ENCODE results near the gene SIGLEC5. TPM values are rescaled to one million over a fixed set of nuclear protein-coding genes. Genes with fewer than 3 reads are reported as not detected.

Gene SIGLEC5
- total RNA-seq, 2 donors from 2014 or later = 0.52 TPM; not detected in 1

DNA sequence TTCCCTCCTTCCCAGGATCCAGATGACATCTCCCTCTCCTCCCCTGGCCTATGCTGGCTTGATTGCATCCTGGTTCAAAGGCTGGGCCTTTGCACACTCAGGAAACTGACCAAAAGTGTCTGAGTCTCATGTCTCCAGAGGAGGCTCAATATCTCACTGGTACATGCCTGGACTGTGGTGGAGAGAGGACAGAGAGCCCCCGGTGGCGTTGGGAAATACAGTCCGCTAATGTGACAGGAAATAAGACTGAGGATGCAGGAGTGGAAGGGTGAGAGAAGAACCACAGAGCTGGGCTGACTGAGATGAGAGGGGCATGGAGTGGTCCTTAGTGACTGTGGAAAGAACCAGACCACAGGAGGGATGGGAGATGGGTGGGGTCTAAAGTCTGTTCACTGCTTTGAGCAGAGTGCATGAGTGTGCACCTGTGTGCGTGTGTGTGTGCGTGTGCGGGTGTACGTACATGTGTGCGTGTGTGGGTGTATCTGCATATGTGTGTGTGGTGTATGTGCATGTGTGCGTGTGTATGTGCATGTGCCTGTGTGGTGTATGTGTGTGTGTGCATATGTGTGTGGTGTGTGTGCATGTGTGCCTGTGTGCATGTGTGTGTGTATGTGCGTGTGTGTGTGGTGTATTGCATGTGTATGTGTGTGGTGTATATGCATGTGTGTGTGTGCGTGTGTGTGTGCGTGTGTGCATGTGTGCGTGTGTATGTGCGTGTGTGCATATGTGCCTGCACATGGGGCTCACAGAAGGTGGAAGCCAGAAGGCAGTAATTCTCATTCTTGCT lies 1.9 kb downstream of the SIGLEC5 start:
- no peak overlapping the region for H3K4me3 ChIP-seq
- H3K9me3 ChIP-seq = no peaks in the 10 kb centered on the region
- no peak for TF ChIP-seq POLR2A (IDR thresholded peaks at IDR 0.05)
- TF ChIP-seq, protein P1, sequence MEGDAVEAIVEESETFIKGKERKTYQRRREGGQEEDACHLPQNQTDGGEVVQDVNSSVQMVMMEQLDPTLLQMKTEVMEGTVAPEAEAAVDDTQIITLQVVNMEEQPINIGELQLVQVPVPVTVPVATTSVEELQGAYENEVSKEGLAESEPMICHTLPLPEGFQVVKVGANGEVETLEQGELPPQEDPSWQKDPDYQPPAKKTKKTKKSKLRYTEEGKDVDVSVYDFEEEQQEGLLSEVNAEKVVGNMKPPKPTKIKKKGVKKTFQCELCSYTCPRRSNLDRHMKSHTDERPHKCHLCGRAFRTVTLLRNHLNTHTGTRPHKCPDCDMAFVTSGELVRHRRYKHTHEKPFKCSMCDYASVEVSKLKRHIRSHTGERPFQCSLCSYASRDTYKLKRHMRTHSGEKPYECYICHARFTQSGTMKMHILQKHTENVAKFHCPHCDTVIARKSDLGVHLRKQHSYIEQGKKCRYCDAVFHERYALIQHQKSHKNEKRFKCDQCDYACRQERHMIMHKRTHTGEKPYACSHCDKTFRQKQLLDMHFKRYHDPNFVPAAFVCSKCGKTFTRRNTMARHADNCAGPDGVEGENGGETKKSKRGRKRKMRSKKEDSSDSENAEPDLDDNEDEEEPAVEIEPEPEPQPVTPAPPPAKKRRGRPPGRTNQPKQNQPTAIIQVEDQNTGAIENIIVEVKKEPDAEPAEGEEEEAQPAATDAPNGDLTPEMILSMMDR (IDR thresholded peaks at IDR 0.05) = no peak
- intact Hi-C loops (cut with DNase I) = no loop called here
- H3K27me3 ChIP-seq = no peaks in the 10 kb centered on the region
- 68 to 69% methylated on average over 14 of the region's 14 CpGs for WGBS, 2 donors
- H3K4me1 ChIP-seq = no peaks in the 10 kb centered on the region
- H3K36me3 ChIP-seq (replicated peaks in 1 of 2; ENCODE audit: insufficient read depth in 1 of 2, low read depth in 2 of 2) = no peaks in the 10 kb centered on the region
- DNase-seq (no peak), ATAC-seq (no peak)
- H3K27ac ChIP-seq = no peak overlapping the region

DNA sequence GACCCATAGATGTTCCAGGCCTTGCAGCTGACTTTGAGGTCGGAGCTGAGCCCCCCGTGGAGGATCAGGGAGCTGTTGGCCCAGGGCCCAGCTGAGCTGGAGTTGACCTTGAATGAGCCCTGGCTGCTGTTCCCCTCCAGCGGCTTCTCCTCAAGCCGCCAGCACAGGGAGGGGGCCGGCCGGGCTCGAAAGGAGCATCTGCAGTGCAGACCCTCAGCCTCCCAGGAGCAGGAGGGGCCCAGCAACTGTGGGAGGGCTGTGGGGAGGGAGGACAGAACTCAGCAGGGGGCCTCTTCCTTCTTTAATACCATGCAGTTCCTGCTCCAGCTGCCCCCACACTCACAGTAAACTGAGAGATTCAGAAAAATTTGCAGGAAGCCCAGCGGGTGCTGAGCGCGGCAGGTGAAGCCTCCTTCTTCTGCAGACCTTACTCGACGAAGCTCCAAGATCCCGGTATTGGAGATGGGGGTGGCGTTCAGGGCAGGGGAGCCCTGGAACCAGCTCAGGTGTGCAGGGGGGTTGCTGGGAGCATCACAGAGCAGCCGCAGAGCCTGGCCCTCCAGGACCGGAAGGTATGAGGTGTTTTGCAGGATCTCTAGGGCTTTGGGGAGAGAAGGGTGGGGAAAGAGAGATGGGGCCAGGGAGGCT lies 2.6 kb downstream of the SIGLEC5 start:
- no peak overlapping the region for H3K4me3 ChIP-seq
- ATAC-seq (no peak), DNase-seq (no peak)
- H3K9me3 ChIP-seq = peaks cover 0 to 3% (median 0%) of the 10 kb centered on the region in 3 donors
- TF ChIP-seq, protein P1 (IDR thresholded peaks at IDR 0.05) = no peak
- TF ChIP-seq POLR2A (IDR thresholded peaks at IDR 0.05) = no peak
- no peaks in the 10 kb centered on the region for H3K36me3 ChIP-seq (replicated peaks in 1 of 2; ENCODE audit: insufficient read depth in 1 of 2, low read depth in 2 of 2)
- intact Hi-C loops (cut with DNase I) = no loop called here
- WGBS, 2 donors = 44 to 52% methylated on average over 10 to 16 of the region's 16 CpGs
- H3K27ac ChIP-seq = no peak overlapping the region
- H3K27me3 ChIP-seq = no peaks in the 10 kb centered on the region
- H3K4me1 ChIP-seq = no peaks in the 10 kb centered on the region

DNA sequence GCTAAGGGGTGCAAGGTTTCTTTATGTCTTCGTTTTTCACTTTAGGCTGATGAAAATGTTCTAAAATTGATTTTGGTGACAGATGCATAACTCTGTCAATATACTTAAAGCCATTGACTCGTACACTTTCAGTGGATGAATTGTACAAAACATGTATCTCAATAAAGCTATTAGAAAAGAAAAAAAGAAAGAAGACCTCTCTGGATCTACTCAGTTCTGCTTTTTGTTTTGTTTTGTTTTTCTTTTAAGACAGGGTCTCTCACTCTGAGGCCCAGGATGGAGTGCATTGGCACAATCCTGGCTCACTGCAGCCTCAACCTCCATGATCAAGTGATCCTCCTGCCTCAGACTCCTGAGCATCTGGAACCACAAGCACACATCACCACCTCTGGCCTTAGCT lies 3.5 kb downstream of the SIGLEC5 start:
- no peak for TF ChIP-seq POLR2A (IDR thresholded peaks at IDR 0.05)
- TF ChIP-seq, protein P1 (IDR thresholded peaks at IDR 0.05) = no peak
- no peak overlapping the region for H3K27ac ChIP-seq
- WGBS, 2 donors = 21 to 24% methylated on average over 2 of the region's 2 CpGs
- no peak for DNase-seq
- H3K4me1 ChIP-seq = no peaks in the 10 kb centered on the region
- no peak overlapping the region for H3K4me3 ChIP-seq
- ATAC-seq = no peak
- intact Hi-C loops (cut with DNase I) = no loop called here
- H3K9me3 ChIP-seq = peaks cover 0 to 4% (median 0%) of the 10 kb centered on the region in 3 donors
- no peaks in the 10 kb centered on the region for H3K36me3 ChIP-seq (replicated peaks in 1 of 2; ENCODE audit: insufficient read depth in 1 of 2, low read depth in 2 of 2)
- no peaks in the 10 kb centered on the region for H3K27me3 ChIP-seq

DNA sequence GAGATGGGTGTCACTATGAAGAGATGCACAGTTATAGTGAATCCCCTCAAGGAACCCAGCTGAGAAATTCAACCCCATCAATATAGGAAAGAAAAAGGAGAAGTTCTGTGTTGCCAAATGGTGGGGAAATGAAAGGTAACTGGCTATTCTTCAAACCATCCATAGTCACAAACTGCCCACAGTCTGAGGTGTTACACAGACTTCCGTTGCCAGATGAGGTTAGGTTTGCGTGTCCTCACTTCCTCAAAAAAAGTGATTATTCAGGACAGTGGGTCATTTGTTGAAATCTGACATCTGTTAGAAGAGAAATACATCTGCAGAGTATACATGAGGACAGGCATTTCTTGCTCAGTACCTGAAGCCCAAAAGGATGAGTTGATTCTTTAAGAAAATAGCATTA lies 9.0 kb downstream of the SIGLEC5 start:
- no peaks in the 10 kb centered on the region for H3K36me3 ChIP-seq (replicated peaks in 1 of 2; ENCODE audit: insufficient read depth in 1 of 2, low read depth in 2 of 2)
- no peak overlapping the region for H3K27ac ChIP-seq
- H3K9me3 ChIP-seq = peaks cover 0 to 4% (median 0%) of the 10 kb centered on the region in 3 donors
- intact Hi-C loops (cut with DNase I) = no loop called here
- H3K4me1 ChIP-seq = no peaks in the 10 kb centered on the region
- 26 to 73% methylated on average over 2 of the region's 2 CpGs for WGBS, 2 donors
- peaks cover 0 to 2% of the 10 kb centered on the region in 2 donors for H3K27me3 ChIP-seq
- no peak overlapping the region for H3K4me3 ChIP-seq
- ATAC-seq (no peak), DNase-seq (no peak)
- no peak for TF ChIP-seq POLR2A (IDR thresholded peaks at IDR 0.05)
- TF ChIP-seq, protein P1 (IDR thresholded peaks at IDR 0.05) = no peak

All from body of pancreas (tissue), 4 donors.